CD14-positive monocyte (primary cell): ENCODE results near the gene HOXB3. TPM values are rescaled to one million over a fixed set of nuclear protein-coding genes. Genes with fewer than 3 reads are reported as not detected.

ENCODE experiments used
- DNase-seq, 3 donors: peaks; one replicate each; pipeline ENCODE4 v3.0.0-alpha.2; 2011 to 2022
- H2AFZ ChIP-seq: 2 replicates; pipeline ENCODE4 v1.6.0; 2012; ENCODE audit warnings: mild to moderate bottlenecking, low read depth, low read length, inconsistent platforms; ENCODE audit not compliant: insufficient read depth, poor library complexity, severe bottlenecking
- H3K27ac ChIP-seq, 2 donors: 1 replicate in 1 of 2; 2 replicates in 1 of 2; pipeline ENCODE4 v1.5.1; 2012 to 2013; ENCODE audit warnings: low read length in 2 of 2, control low read depth in 1 of 2, inconsistent platforms in 1 of 2, low read depth in 1 of 2, mild to moderate bottlenecking in 1 of 2
- H3K27me3 ChIP-seq, 2 donors: one replicate each; pipeline versions ENCODE4 v1.6.0 to v1.6.1; 2011 to 2013; ENCODE audit warnings: low read length in 2 of 2; ENCODE audit not compliant: control insufficient read depth in 2 of 2, insufficient read depth in 2 of 2
- H3K36me3 ChIP-seq, 2 donors: replicated peaks in 1 of 2; 1 replicate in 1 of 2; 2 replicates in 1 of 2; pipeline versions ENCODE4 v1.5.1 to v1.6.1; 2012 to 2013; ENCODE audit warnings: low read length in 2 of 2, control low read depth in 1 of 2, inconsistent platforms in 1 of 2, mild to moderate bottlenecking in 1 of 2; ENCODE audit not compliant: insufficient read depth in 2 of 2, control insufficient read depth in 1 of 2
- H3K4me1 ChIP-seq, 2 donors: 1 replicate in 1 of 2; 2 replicates in 1 of 2; pipeline versions ENCODE4 v1.5.1 to v1.6.1; 2012 to 2013; ENCODE audit warnings: low read length in 2 of 2, control low read depth in 1 of 2, inconsistent platforms in 1 of 2, mild to moderate bottlenecking in 1 of 2, moderate library complexity in 1 of 2; ENCODE audit not compliant: insufficient read depth in 2 of 2, control insufficient read depth in 1 of 2
- H3K4me2 ChIP-seq: replicated peaks from 2 replicates; pipeline ENCODE3; 2012; ENCODE audit warnings: low read length, moderate library complexity, mild to moderate bottlenecking; ENCODE audit not compliant: poor library complexity, severe bottlenecking; ENCODE audit errors: extremely low read depth
- H3K4me3 ChIP-seq, 3 experiments: fragments of 200-600 bp in 1 of 3; sonication (generic) in 1 of 3; replicated peaks in 1 of 3; 1 replicate in 2 of 3; 2 replicates in 1 of 3; pipeline ENCODE4 v1.5.1; 2011 to 2013; ENCODE audit warnings: low read length in 3 of 3, mild to moderate bottlenecking in 3 of 3, control low read depth in 2 of 3, low read depth in 2 of 3, inconsistent platforms in 1 of 3, moderate library complexity in 1 of 3
- H3K79me2 ChIP-seq: 2 replicates; pipeline ENCODE4 v1.6.0; 2012; ENCODE audit warnings: mild to moderate bottlenecking, control low read depth, inconsistent platforms, low read length, moderate library complexity; ENCODE audit not compliant: insufficient read depth
- H3K9ac ChIP-seq: 2 replicates; pipeline ENCODE4 v1.6.0; 2017; ENCODE audit warnings: low read length, mild to moderate bottlenecking; ENCODE audit not compliant: insufficient read depth, poor library complexity, severe bottlenecking
- H3K9me3 ChIP-seq, 2 donors: replicated peaks in 1 of 2; 1 replicate in 1 of 2; 2 replicates in 1 of 2; pipeline versions ENCODE4 v1.5.1 to v1.6.1; 2012 to 2013; ENCODE audit warnings: low read length in 2 of 2, control low read depth in 1 of 2; ENCODE audit not compliant: control insufficient read depth in 1 of 2, insufficient read depth in 1 of 2
- H4K20me1 ChIP-seq: 2 replicates; pipeline ENCODE4 v1.6.0; 2012; ENCODE audit warnings: mild to moderate bottlenecking, low read length, control low read depth, moderate library complexity; ENCODE audit not compliant: insufficient read depth
- H3K27ac Mint-ChIP-seq, 7 donors: one replicate each; pipeline ENCODE4 v1.8.0; 2020; ENCODE audit warnings: mild to moderate bottlenecking in 7 of 7, mixed read lengths in 7 of 7, moderate library complexity in 6 of 7, inconsistent platforms in 2 of 7
- H3K27me3 Mint-ChIP-seq, 3 donors: one replicate each; pipeline ENCODE4 v1.8.0; 2021 to 2022; ENCODE audit warnings: low read depth in 3 of 3, mild to moderate bottlenecking in 3 of 3, mixed read lengths in 3 of 3, moderate library complexity in 3 of 3, inconsistent platforms in 1 of 3
- H3K36me3 Mint-ChIP-seq, 2 donors: one replicate each; pipeline ENCODE4 v1.8.0; 2020; ENCODE audit warnings: mixed read lengths in 2 of 2, inconsistent platforms in 1 of 2, mild to moderate bottlenecking in 1 of 2
- H3K4me1 Mint-ChIP-seq: one replicate; pipeline ENCODE4 v1.8.0; 2020; ENCODE audit warnings: mild to moderate bottlenecking, mixed read lengths
- H3K4me3 Mint-ChIP-seq, 2 donors: one replicate each; pipeline ENCODE4 v1.8.0; 2020; ENCODE audit warnings: mild to moderate bottlenecking in 2 of 2, mixed read lengths in 2 of 2, moderate library complexity in 1 of 2
- H3K9me3 Mint-ChIP-seq, 7 donors: one replicate each; pipeline ENCODE4 v1.8.0; 2020 to 2022; ENCODE audit warnings: mixed read lengths in 7 of 7, mild to moderate bottlenecking in 6 of 7, moderate library complexity in 6 of 7, inconsistent platforms in 2 of 7
- CTCF ChIP-seq: fragments of 200-600 bp; IDR thresholded peaks from one replicate; pipeline ENCODE4 v1.8.0; 2022; ENCODE audit warnings: antibody characterized with exemption, mild to moderate bottlenecking
- WGBS: methylation state at CpG from one replicate; pipeline ENCODE4 v1.1.5; 2013; ENCODE audit warnings: missing lambda C conversion rate; ENCODE audit not compliant: insufficient coverage; 5-methylcytosine and 5-hydroxymethylcytosine counted together
- intact Hi-C, 2 donors: fragments of 100-400 bp; cut with micrococcal nuclease; formaldehyde crosslinking; loops; one replicate each; pipeline versions ENCODE4 v1.15.0 to v1.15.1; 2023
- polyA plus RNA-seq, 3 donors: library from polyadenylated mRNA; depleted of rRNA in 1 of 3; unstranded in 2 of 3; stranded (reverse) in 1 of 3; fragments of 300-500 nt in 2 of 3; fragments of >200 nt in 1 of 3; fragmentation: Illumina TruSeq in 2 of 3; gene quantifications; 1 replicate in 2 of 3; 2 replicates in 1 of 3; pipeline ENCODE4 v1.2.3, GENCODE V29; 2012 to 2021

The HOXB3 gene
- polyA plus RNA-seq, 3 donors, result 0.56 TPM; not detected in 2

GRCh38 chr17:48569240-48569582 lies 20.8 kb downstream of the HOXB3 start:
- no peak overlapping the region for H3K4me2 ChIP-seq
- Mint-ChIP-seq H3K9me3 (peaks cover 0 to 6% (median 2%) of the 10 kb centered on the region in 7 donors), H3K27me3 (peaks cover 0 to 39% (median 17%) of the 10 kb centered on the region in 3 donors), H3K4me3 (peak overlapping the region in 1 of 2 donors; percentile 75), H3K36me3 (peaks cover 2 to 8% of the 10 kb centered on the region in 2 donors), H3K4me1 (peaks cover 8% of the 10 kb centered on the region), H3K27ac (no peak overlapping the region)
- intact Hi-C loops, result no loop called here
- no peak overlapping the region for H3K4me3 ChIP-seq
- H2AFZ ChIP-seq, result no peak overlapping the region
- no peaks in the 10 kb centered on the region for H4K20me1 ChIP-seq
- no peaks in the 10 kb centered on the region for H3K79me2 ChIP-seq
- peaks cover 0 to 4% of the 10 kb centered on the region in 2 donors for H3K4me1 ChIP-seq
- H3K9ac ChIP-seq, result no peak overlapping the region
- WGBS, result no CpG with 5 or more reads among the region's 3 CpGs
- peaks cover 60 to 95% of the 10 kb centered on the region in 2 donors for H3K27me3 ChIP-seq
- H3K36me3 ChIP-seq, result no peaks in the 10 kb centered on the region
- no peak for DNase-seq
- no peak overlapping the region for H3K27ac ChIP-seq
- H3K9me3 ChIP-seq, result no peaks in the 10 kb centered on the region
- TF ChIP-seq CTCF, result no peak

- TF ChIP-seq CTCF, result no peak
- Histone ChIP-seq H3K36me3 (no peaks in the 10 kb centered on the region), H3K4me3 (no peak overlapping the region), H4K20me1 (no peaks in the 10 kb centered on the region), H3K4me1 (peaks cover 0 to 4% of the 10 kb centered on the region in 2 donors), H3K27me3 (peaks cover 57 to 95% of the 10 kb centered on the region in 2 donors), H3K4me2 (no peak overlapping the region), H3K9ac (no peak overlapping the region), H2AFZ (no peak overlapping the region), H3K79me2 (no peaks in the 10 kb centered on the region), H3K27ac (no peak overlapping the region), H3K9me3 (no peaks in the 10 kb centered on the region)
- Mint-ChIP-seq H3K36me3 (peaks cover 2 to 10% of the 10 kb centered on the region in 2 donors), H3K4me3 (peak overlapping the region in 1 of 2 donors; percentile 88), H3K9me3 (peaks cover 0 to 9% (median 2%) of the 10 kb centered on the region in 7 donors), H3K4me1 (peaks cover 8% of the 10 kb centered on the region), H3K27me3 (peaks cover 3 to 37% (median 16%) of the 10 kb centered on the region in 3 donors), H3K27ac (no peak overlapping the region)
- intact Hi-C loops, result no loop called here
- WGBS, result 0% methylated on average over 6 of the region's 33 CpGs
- DNase-seq, result no peak
Observed at GRCh38 chr17:48568499-48569239, 21.4 kb downstream of the HOXB3 start.
